ENCODE measurements around the gene LARP7.

GRCh38 chr4:112646632-112647537, 9.9 kb downstream of the LARP7 start:
- TF ChIP-seq CTCF (IDR thresholded peaks at IDR 0.05; ENCODE audit: control extremely low read depth in 1 of 3, insufficient read depth in 1 of 3, low read depth in 1 of 3, low read length in 3 of 3) (no peak), CBX5 (IDR thresholded peaks at IDR 0.05; ENCODE audit: low read depth, low read length) (no peak), ATF2 (IDR thresholded peaks at IDR 0.05; ENCODE audit: low read length) (no peak; the same call in none of the 2 replicates), GABPA (IDR thresholded peaks at IDR 0.05; ENCODE audit: borderline replicate concordance, insufficient read depth, low read length) (no peak), USF2 (IDR thresholded peaks at IDR 0.05; ENCODE audit: low read length) (no peak; the same call in 1 of the 2 replicates), RFX5 (IDR thresholded peaks at IDR 0.05; ENCODE audit: borderline replicate concordance, low read depth, low read length) (no peak), EZH2 (IDR thresholded peaks at IDR 0.05; ENCODE audit: low read depth, low read length, severe bottlenecking) (no peak), ATF3 (IDR thresholded peaks at IDR 0.05; ENCODE audit: insufficient read depth, low read depth, low read length) (no peak)

All from H1 (cell line).